CD4-positive, alpha-beta T cell (primary cell): ENCODE data around the gene SKAP1. TPM values are rescaled to one million over a fixed set of nuclear protein-coding genes. Genes with fewer than 3 reads are reported as not detected.

Source experiments
- ATAC-seq: fragments of 200-7000 bp; cut with Tn5 transposase; one replicate; pipeline ENCODE4 v1.10.0; 2022; ENCODE audit warnings: mild to moderate bottlenecking; ENCODE audit not compliant: poor library complexity
- CTCF ChIA-PET: fragments of 350-600 bp; sonication (Branson Sonifier 250); formaldehyde crosslinking; loops from one replicate; lab custom pipeline; 2021; ENCODE audit warnings: antibody characterized with exemption, inconsistent platforms; lab: Charles Lee
- POLR2A ChIA-PET: fragments of 350-600 bp; sonication (Branson Sonifier 250); formaldehyde crosslinking; loops from one replicate; lab custom pipeline; 2021; ENCODE audit warnings: antibody characterized with exemption, inconsistent platforms; lab: Charles Lee
- DNase-seq, 14 experiments: peaks; one replicate each; pipeline ENCODE4 v3.0.0-alpha.2; 2013 to 2020; ENCODE audit warnings: mixed read lengths in 2 of 14
- H3K27ac ChIP-seq, 2 donors: one replicate each; pipeline versions ENCODE4 v1.5.1 to v1.7.0; 2013; ENCODE audit warnings: low read length in 2 of 2, low read depth in 1 of 2, mild to moderate bottlenecking in 1 of 2
- H3K27me3 ChIP-seq, 2 experiments: 1 replicate in 1 of 2; 2 replicates in 1 of 2; pipeline versions ENCODE4 v1.6.1 to v1.7.0; 2013; ENCODE audit warnings: low read length in 2 of 2, control low read depth in 1 of 2, mild to moderate bottlenecking in 1 of 2, moderate library complexity in 1 of 2; ENCODE audit not compliant: insufficient read depth in 2 of 2, control insufficient read depth in 1 of 2
- H3K36me3 ChIP-seq: one replicate; pipeline ENCODE4 v1.6.1; 2013; ENCODE audit warnings: low read length, control low read depth; ENCODE audit not compliant: insufficient read depth
- H3K4me1 ChIP-seq: one replicate; pipeline ENCODE4 v1.6.1; 2013; ENCODE audit warnings: low read length, control low read depth; ENCODE audit not compliant: insufficient read depth
- H3K4me3 ChIP-seq: one replicate; pipeline ENCODE4 v1.5.1; 2013; ENCODE audit warnings: mild to moderate bottlenecking, low read length, moderate library complexity
- H3K9me3 ChIP-seq, 2 experiments: 1 replicate in 1 of 2; 2 replicates in 1 of 2; pipeline versions ENCODE4 v1.6.1 to v1.7.0; 2013; ENCODE audit warnings: low read length in 2 of 2, mild to moderate bottlenecking in 2 of 2, control low read depth in 1 of 2, moderate library complexity in 1 of 2; ENCODE audit not compliant: control insufficient read depth in 1 of 2, insufficient read depth in 1 of 2
- H3K27ac Mint-ChIP-seq: one replicate; pipeline ENCODE4 v1.8.0; 2020; ENCODE audit warnings: mixed read lengths
- H3K27me3 Mint-ChIP-seq: one replicate; pipeline ENCODE4 v1.8.0; 2021; ENCODE audit warnings: mixed read lengths
- H3K36me3 Mint-ChIP-seq: one replicate; pipeline ENCODE4 v1.8.0; 2021; ENCODE audit warnings: low read depth, mixed read lengths
- H3K4me1 Mint-ChIP-seq: one replicate; pipeline ENCODE4 v1.8.0; 2021; ENCODE audit warnings: low read depth, mixed read lengths
- H3K4me3 Mint-ChIP-seq: one replicate; pipeline ENCODE4 v1.8.0; 2020; ENCODE audit warnings: mild to moderate bottlenecking, mixed read lengths
- H3K9me3 Mint-ChIP-seq: one replicate; pipeline ENCODE4 v1.8.0; 2020; ENCODE audit warnings: mixed read lengths
- intact Hi-C, 2 experiments: fragments of 100-400 bp; cut with DNase I in 1 of 2; cut with micrococcal nuclease in 1 of 2; formaldehyde crosslinking; loops; one replicate each; pipeline versions ENCODE4 v1.15.1 to v1.9.0; 2023 to 2025; cut with DNase I, micrococcal nuclease
- total RNA-seq, 174 experiments: library from RNA in 2 of 174; stranded (reverse) in 2 of 174; gene quantifications; one replicate each; pipeline ENCODE4 v1.2.3 and lab custom pipeline; 2021 to 2026
- TF ChIP-seq, protein P1 (sequence below): fragments of 200-600 bp; IDR thresholded peaks from one replicate; pipeline ENCODE4 v1.8.0; 2022; ENCODE audit warnings: antibody characterized with exemption, mild to moderate bottlenecking

The SKAP1 gene
- total RNA-seq, 2 experiments from 2014 or later = 92.0 to 95.1 TPM

- ATAC-seq = no peak
Measured at GRCh38 chr17:48456589-48456988, 26.6 kb upstream of the SKAP1 start.

GRCh38 chr17:48455791-48456190 is 25.8 kb upstream of the SKAP1 start:
- H3K36me3 Mint-ChIP-seq = no peaks in the 10 kb centered on the region
- Histone ChIP-seq H3K4me3 (no peak overlapping the region), H3K36me3 (no peaks in the 10 kb centered on the region), H3K27ac (no peak overlapping the region), H3K27me3 (no peaks in the 10 kb centered on the region), H3K9me3 (no peaks in the 10 kb centered on the region), H3K4me1 (peaks cover 65% of the 10 kb centered on the region)
- POLR2A ChIA-PET = interaction anchor here (2.0 to 6.6 kb wide), 3 partner anchors 14 to 45 kb away, joined by 5 to 135 read pairs (median 54); partner anchors contain the start of gene SKAP1
- no peaks in the 10 kb centered on the region for H3K27me3 Mint-ChIP-seq
- TF ChIP-seq, protein P1, sequence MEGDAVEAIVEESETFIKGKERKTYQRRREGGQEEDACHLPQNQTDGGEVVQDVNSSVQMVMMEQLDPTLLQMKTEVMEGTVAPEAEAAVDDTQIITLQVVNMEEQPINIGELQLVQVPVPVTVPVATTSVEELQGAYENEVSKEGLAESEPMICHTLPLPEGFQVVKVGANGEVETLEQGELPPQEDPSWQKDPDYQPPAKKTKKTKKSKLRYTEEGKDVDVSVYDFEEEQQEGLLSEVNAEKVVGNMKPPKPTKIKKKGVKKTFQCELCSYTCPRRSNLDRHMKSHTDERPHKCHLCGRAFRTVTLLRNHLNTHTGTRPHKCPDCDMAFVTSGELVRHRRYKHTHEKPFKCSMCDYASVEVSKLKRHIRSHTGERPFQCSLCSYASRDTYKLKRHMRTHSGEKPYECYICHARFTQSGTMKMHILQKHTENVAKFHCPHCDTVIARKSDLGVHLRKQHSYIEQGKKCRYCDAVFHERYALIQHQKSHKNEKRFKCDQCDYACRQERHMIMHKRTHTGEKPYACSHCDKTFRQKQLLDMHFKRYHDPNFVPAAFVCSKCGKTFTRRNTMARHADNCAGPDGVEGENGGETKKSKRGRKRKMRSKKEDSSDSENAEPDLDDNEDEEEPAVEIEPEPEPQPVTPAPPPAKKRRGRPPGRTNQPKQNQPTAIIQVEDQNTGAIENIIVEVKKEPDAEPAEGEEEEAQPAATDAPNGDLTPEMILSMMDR = no peak
- intact Hi-C loops = loop anchor here (2.0 to 5.0 kb wide), 6 partner anchors 27 to 193 kb away; no protein-coding TSS in a partner anchor
- ATAC-seq (no peak), DNase-seq (no peak)
- H3K4me3 Mint-ChIP-seq = peak overlapping the region; percentile 50
- CTCF ChIA-PET = interaction anchor here (1.3 to 2.8 kb wide), 4 partner anchors 16 to 105 kb away, joined by 4 to 36 read pairs (median 19); no protein-coding TSS in a partner anchor
- H3K4me1 Mint-ChIP-seq = peaks cover 75% of the 10 kb centered on the region
- H3K27ac Mint-ChIP-seq = no peak overlapping the region
- no peaks in the 10 kb centered on the region for H3K9me3 Mint-ChIP-seq

More at GRCh38 chr17:48456589-48456988, 26.6 kb upstream of the SKAP1 start:
- Mint-ChIP-seq H3K27me3 (no peaks in the 10 kb centered on the region), H3K9me3 (no peaks in the 10 kb centered on the region), H3K36me3 (no peaks in the 10 kb centered on the region), H3K4me3 (peak overlapping the region; percentile 76), H3K4me1 (peaks cover 68% of the 10 kb centered on the region), H3K27ac (no peak overlapping the region)
- no peaks in the 10 kb centered on the region for H3K36me3 ChIP-seq
- H3K27ac ChIP-seq = no peak overlapping the region
- H3K4me3 ChIP-seq = peak overlapping the region; percentile 37
- TF ChIP-seq, protein P1 = no peak
- peak in 3 of 14 experiments; percentile 24 to 45 (median 36) for DNase-seq
- POLR2A ChIA-PET = interaction anchor here (0.7 to 6.6 kb wide), 11 partner anchors 15 to 106 kb away, joined by 3 to 54 read pairs (median 5); partner anchors contain the start of gene SKAP1
- H3K9me3 ChIP-seq = no peaks in the 10 kb centered on the region
- CTCF ChIA-PET = interaction anchor here (1.0 to 2.8 kb wide), 26 partner anchors 9 to 159 kb away, joined by 3 to 36 read pairs (median 4); partner anchors contain the start of genes HOXB5 and HOXB8
- intact Hi-C loops = loop anchor here (2.0 to 5.0 kb wide), 6 partner anchors 28 to 194 kb away; no protein-coding TSS in a partner anchor
- H3K27me3 ChIP-seq = no peaks in the 10 kb centered on the region
- peaks cover 58% of the 10 kb centered on the region for H3K4me1 ChIP-seq

DNA sequence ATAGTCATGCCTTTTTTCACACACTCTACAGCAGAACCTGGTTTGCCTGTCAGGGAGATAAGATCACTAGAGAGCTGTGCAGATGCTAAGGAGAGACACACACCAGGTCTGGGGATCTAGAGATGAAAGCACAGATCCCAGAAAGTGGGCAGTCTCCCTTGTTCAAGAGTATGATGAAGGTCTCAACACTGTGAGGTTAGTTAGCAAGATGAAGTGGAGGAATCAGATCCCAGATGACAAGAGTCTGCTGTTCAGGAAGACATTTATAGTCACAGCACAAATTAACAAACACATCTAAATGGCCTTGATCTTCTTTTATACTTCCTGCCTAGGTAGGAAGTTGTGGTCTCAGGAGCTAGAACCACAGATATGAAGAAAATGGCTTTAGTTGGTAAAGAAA is 23.4 kb upstream of the SKAP1 start:
- peak in 4 of 14 experiments; percentile 19 to 84 (median 76) for DNase-seq
- peak; percentile 81 for ATAC-seq
- no peaks in the 10 kb centered on the region for H3K27me3 ChIP-seq
- peaks cover 83% of the 10 kb centered on the region for H3K4me1 Mint-ChIP-seq
- no peaks in the 10 kb centered on the region for H3K9me3 ChIP-seq
- H3K27ac Mint-ChIP-seq = peak overlapping the region; percentile 80
- peak overlapping the region; percentile 13 for H3K4me3 ChIP-seq
- H3K9me3 Mint-ChIP-seq = no peaks in the 10 kb centered on the region
- H3K36me3 Mint-ChIP-seq = no peaks in the 10 kb centered on the region
- TF ChIP-seq, protein P1 = no peak
- POLR2A ChIA-PET = interaction anchor here (0.6 to 6.6 kb wide), 19 partner anchors 11 to 1165 kb away, joined by 3 to 135 read pairs (median 5); partner anchors contain the start of gene SKAP1
- H3K27me3 Mint-ChIP-seq = no peaks in the 10 kb centered on the region
- intact Hi-C loops = loop anchor here (1.0 kb wide), 2 partner anchors 12 to 26 kb away; no protein-coding TSS in a partner anchor
- peaks cover 65% of the 10 kb centered on the region for H3K4me1 ChIP-seq
- peak overlapping the region; percentile 80 for H3K4me3 Mint-ChIP-seq
- peak overlapping the region; percentile 12 to 40 for H3K27ac ChIP-seq
- CTCF ChIA-PET = interaction anchor here (1.1 to 1.6 kb wide), 4 partner anchors 9 to 103 kb away, joined by 3 to 4 read pairs (median 4); no protein-coding TSS in a partner anchor
- no peaks in the 10 kb centered on the region for H3K36me3 ChIP-seq
